ENCODE measurements around the gene C1S. TPM values are rescaled to one million over a fixed set of nuclear protein-coding genes. Genes with fewer than 3 reads are reported as not detected.
A peak's percentile ranks its signal among the peaks of the same experiment; 100 is the strongest.
"Not testable (repeated sequence)": the region's sequence is repeated elsewhere in the genome, so short reads cannot be mapped to it uniquely, and the experiment has no call there.

C1S gene
- total and polyA plus RNA-seq, 8 donors = 111 to 326 (median 124) TPM

DNA sequence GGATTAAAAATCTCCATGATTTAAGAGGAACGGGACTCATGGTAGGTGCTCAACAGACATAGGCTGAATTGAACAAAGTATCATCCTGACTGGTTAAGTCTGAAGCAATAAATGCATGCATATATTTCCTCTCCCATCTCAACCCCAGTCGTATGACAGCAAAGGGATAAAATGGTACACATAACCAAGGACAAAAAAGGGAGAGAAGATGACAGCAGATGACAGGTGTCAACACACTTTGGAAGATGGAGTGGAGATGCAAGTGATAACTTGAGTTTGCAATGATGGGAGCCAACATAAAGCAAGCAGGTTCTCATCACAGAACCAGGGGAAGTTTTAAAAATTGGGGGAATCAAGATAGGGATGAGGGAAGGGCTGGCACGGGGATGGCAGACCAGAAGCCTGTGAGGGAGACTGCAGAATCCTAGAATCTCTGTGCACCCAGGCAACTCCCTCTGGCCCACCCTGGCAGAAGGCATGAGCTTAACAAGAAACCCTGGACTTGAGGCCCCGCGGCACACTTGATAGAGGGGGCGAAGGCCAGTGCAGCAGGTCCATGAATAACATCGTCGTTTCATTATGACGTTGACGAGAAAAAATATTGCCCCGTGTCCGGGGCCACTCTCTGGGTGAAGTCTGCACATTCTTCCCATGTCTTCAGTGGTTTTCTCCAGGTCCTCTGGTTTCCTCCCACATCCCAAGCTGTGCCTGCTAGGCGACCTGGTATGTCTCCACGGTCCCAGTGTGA, 43.5 kb downstream of the C1S start:
- Histone ChIP-seq H3K27me3 (no peaks in the 10 kb centered on the region), H3K9me3 (no peaks in the 10 kb centered on the region), H3K27ac (no peak overlapping the region), H3K4me3 (no peak overlapping the region), H3K4me1 (peaks cover 9 to 42% of the 10 kb centered on the region in 2 donors), H3K36me3 (peaks cover 0 to 47% of the 10 kb centered on the region in 2 donors)
- intact Hi-C loops (cut with DNase I) = no loop called here
- TF ChIP-seq, protein P1, sequence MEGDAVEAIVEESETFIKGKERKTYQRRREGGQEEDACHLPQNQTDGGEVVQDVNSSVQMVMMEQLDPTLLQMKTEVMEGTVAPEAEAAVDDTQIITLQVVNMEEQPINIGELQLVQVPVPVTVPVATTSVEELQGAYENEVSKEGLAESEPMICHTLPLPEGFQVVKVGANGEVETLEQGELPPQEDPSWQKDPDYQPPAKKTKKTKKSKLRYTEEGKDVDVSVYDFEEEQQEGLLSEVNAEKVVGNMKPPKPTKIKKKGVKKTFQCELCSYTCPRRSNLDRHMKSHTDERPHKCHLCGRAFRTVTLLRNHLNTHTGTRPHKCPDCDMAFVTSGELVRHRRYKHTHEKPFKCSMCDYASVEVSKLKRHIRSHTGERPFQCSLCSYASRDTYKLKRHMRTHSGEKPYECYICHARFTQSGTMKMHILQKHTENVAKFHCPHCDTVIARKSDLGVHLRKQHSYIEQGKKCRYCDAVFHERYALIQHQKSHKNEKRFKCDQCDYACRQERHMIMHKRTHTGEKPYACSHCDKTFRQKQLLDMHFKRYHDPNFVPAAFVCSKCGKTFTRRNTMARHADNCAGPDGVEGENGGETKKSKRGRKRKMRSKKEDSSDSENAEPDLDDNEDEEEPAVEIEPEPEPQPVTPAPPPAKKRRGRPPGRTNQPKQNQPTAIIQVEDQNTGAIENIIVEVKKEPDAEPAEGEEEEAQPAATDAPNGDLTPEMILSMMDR (IDR thresholded peaks at IDR 0.05) = no peak
- no peak for DNase-seq
- no peak for ATAC-seq

DNA sequence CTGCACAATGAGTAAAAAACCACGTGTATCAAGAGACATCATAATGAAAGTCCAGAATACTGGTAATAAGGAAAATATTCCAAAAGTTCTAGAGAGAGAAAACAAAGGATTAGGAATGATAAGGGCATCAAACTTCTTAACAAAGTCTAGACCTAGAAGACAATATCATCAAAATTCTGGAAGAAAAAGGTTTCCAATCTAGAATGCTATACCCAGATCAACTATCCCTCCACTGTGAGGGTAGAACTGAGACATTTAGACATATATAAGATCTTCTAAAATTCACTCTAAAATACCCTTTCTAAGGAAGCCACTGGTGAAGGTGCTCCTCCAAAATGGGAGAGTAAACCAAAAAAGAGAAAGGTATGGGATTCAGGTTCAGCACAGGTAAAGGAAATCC, 45.6 kb downstream of the C1S start:
- ATAC-seq = no peak
- Histone ChIP-seq H3K4me3 (no peak overlapping the region), H3K9me3 (no peaks in the 10 kb centered on the region), H3K4me1 (peaks cover 12 to 53% of the 10 kb centered on the region in 2 donors), H3K27ac (no peak overlapping the region), H3K27me3 (no peaks in the 10 kb centered on the region), H3K36me3 (peaks cover 0 to 28% of the 10 kb centered on the region in 2 donors)
- intact Hi-C loops (cut with DNase I) = no loop called here
- TF ChIP-seq, protein P1 (IDR thresholded peaks at IDR 0.05) = no peak
- no peak for DNase-seq

DNA sequence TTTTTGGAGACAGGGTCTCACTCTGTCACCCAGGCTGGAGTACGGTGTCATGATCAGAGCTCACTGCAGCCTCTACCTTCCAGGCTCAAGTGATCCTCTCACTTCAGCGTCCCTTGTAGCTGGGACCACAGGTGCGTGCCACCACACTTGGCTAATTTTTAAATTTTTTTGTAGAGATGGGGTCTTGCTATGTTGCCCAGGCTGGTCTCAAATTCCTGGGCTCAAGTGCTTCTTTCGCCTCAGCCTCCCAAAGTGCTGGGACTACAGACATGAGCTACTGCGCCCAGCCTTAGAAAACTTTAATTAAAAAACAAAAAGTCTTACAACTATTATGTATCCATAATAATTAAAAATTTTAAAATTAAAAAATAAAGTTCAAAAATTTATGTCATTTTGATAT, 46.7 kb downstream of the C1S start:
- peaks cover 0 to 17% of the 10 kb centered on the region in 2 donors for H3K36me3 ChIP-seq
- H3K27ac ChIP-seq = peak overlapping the region; percentile 90 to 97
- DNase-seq; intact Hi-C loops (cut with DNase I); H3K9me3 ChIP-seq; H3K27me3 ChIP-seq; ATAC-seq: not testable (repeated sequence)
- H3K4me3 ChIP-seq = peak overlapping the region in 1 of 2 donors; percentile 70
- peaks cover 12 to 59% of the 10 kb centered on the region in 2 donors for H3K4me1 ChIP-seq

DNA sequence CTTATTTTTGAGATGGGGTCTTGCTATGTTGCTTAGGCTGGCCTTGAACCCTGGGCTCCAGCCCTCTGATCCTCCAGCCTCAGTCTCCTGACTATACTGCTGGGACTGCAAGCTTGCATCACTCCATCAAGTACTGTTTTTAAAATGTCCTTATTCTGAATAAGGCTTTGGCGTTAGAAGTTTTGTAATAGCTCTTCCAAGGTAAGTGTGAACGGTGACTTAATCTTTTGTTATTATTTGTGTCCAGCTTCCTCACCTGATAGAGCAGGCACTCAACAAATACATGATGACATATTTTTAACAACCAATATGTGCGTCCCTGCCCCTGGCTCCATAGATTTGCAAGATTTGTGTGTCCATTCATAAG, 47.1 kb downstream of the C1S start:
- Histone ChIP-seq H3K9me3 (no peaks in the 10 kb centered on the region), H3K27ac (peak overlapping the region; percentile 90 to 97), H3K27me3 (no peaks in the 10 kb centered on the region), H3K36me3 (peaks cover 0 to 14% of the 10 kb centered on the region in 2 donors), H3K4me3 (peak overlapping the region; percentile 35 to 70), H3K4me1 (peaks cover 12 to 59% of the 10 kb centered on the region in 2 donors)
- intact Hi-C loops (cut with DNase I) = no loop called here
- ATAC-seq = peak; percentile 39
- DNase-seq = no peak
- TF ChIP-seq, protein P1 (IDR thresholded peaks at IDR 0.05) = no peak

DNA sequence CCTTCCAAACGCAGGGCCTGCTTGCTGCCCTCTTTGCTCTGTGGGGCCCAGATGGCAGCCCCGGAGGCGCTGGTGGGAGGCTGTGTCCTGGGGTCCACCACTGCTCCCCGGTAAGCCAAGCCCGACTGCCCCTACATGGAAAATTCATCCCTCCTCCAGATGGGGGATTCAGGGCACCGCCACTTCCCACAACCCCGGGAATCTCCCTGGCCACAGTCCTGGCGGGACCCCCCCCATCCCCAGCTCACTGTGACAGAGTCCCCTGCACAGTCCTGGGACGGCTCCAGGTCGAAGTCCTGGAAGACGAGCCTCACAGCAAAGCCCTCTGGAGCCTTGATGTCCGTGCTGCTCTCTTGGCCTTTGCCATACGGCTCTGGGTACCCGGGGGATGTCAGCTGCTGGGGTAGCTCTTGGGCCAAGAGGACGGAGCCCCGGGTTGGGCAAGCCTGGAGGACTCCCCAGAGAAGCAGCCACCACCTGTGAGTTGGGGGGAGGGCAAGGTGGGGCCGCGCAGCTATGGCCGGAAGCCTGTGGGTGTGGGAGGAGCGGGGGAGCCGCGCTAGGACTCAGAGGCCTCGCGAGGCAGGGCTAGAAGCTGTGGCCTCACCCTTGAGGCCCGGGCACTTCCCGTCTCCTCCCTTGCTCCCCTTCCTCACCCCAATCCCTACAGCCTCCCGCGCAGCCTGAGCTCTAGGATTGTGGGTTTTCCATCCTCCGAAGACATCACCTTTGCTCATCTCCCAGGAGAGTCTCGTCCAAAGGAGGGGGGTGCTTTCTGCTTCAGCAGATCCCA, 47.7 kb downstream of the C1S start:
- ATAC-seq = peak; percentile 91
- H3K27me3 ChIP-seq = no peaks in the 10 kb centered on the region
- TF ChIP-seq, protein P1 (IDR thresholded peaks at IDR 0.05) = no peak
- peaks cover 12 to 64% of the 10 kb centered on the region in 2 donors for H3K4me1 ChIP-seq
- peaks cover 0 to 13% of the 10 kb centered on the region in 2 donors for H3K36me3 ChIP-seq
- H3K4me3 ChIP-seq = peak overlapping the region; percentile 35 to 70
- no peaks in the 10 kb centered on the region for H3K9me3 ChIP-seq
- intact Hi-C loops (cut with DNase I) = no loop called here
- peak; percentile 70 to 96 (median 83) for DNase-seq
- H3K27ac ChIP-seq = peak overlapping the region; percentile 90 to 97
